SH-SY5Y (cell line): Measurements from ENCODE around the gene CCNG1.

Experiments
- GATA2 ChIP-seq: IDR thresholded peaks from 2 replicates; pipeline ENCODE4 v1.6.1; 2011; ENCODE audit warnings: mild to moderate bottlenecking, low read depth, low read length
- GATA3 ChIP-seq: IDR thresholded peaks from 2 replicates; pipeline ENCODE4 v1.6.1; 2011; ENCODE audit warnings: low read depth, mild to moderate bottlenecking, low read length, moderate library complexity

GRCh38 chr5:163456840-163457239 is 19.4 kb downstream of the CCNG1 start:
- TF ChIP-seq GATA2: no peak
- TF ChIP-seq GATA3: no peak
